ENCODE data around the gene HINFP. TPM values are rescaled to one million over a fixed set of nuclear protein-coding genes. Genes with fewer than 3 reads are reported as not detected.
A peak's percentile ranks its signal among the peaks of the same experiment; 100 is the strongest.

Gene HINFP
- polyA plus RNA-seq, 1 donor from 2014 or later, result 50.0 TPM

- Histone ChIP-seq H3K27ac (ENCODE audit: low read length) (no peak overlapping the region), H3K9ac (ENCODE audit: low read length) (peak overlapping the region; percentile 75), H3K9me2 (ENCODE audit: insufficient read depth, low read length) (no peaks in the 10 kb centered on the region), H3K9me3 (ENCODE audit: low read length) (no peaks in the 10 kb centered on the region), H3K27me3 (ENCODE audit: insufficient read depth, low read depth, low read length) (no peaks in the 10 kb centered on the region), H3K36me3 (ENCODE audit: insufficient read depth, low read length) (no peaks in the 10 kb centered on the region), H3K79me2 (replicated peaks; ENCODE audit: insufficient read depth, low read length) (no peaks in the 10 kb centered on the region), H3K4me3 (ENCODE audit: low read length) (peak overlapping the region; percentile 89), H2AFZ (ENCODE audit: low read depth, low read length) (no peak overlapping the region), H4K20me1 (ENCODE audit: insufficient read depth) (no peaks in the 10 kb centered on the region), H3F3A (ENCODE audit: insufficient read depth, low read length, poor library complexity, severe bottlenecking) (no peaks in the 10 kb centered on the region), H3K4me2 (ENCODE audit: low read length) (peak overlapping the region; percentile 92)
- TF ChIP-seq EP300 (conservative IDR thresholded peaks at IDR 0.05; ENCODE audit: poor library complexity, severe bottlenecking), result no peak
- no peak for TF ChIP-seq EZH2 (IDR thresholded peaks at IDR 0.05; ENCODE audit: borderline replicate concordance, insufficient read depth, low read length, poor library complexity, severe bottlenecking)
- TF ChIP-seq REST (IDR thresholded peaks at IDR 0.05; ENCODE audit: borderline replicate concordance), result no peak
These were observed 12.5 kb upstream of the HINFP start for GRCh38 chr11:119108857-119109221.

GRCh38 chr11:119109843-119110242 lies 11.5 kb upstream of the HINFP start:
- no peak overlapping the region for H3K27ac ChIP-seq (ENCODE audit: low read length)

GRCh38 chr11:119110439-119110838 lies 10.9 kb upstream of the HINFP start:
- Histone ChIP-seq H3K36me3 (ENCODE audit: insufficient read depth, low read length) (no peaks in the 10 kb centered on the region), H3K4me3 (ENCODE audit: low read length) (no peak overlapping the region), H3K9me3 (ENCODE audit: low read length) (no peaks in the 10 kb centered on the region), H3K9me2 (ENCODE audit: insufficient read depth, low read length) (no peaks in the 10 kb centered on the region), H3K79me2 (replicated peaks; ENCODE audit: insufficient read depth, low read length) (no peaks in the 10 kb centered on the region), H3K27me3 (ENCODE audit: insufficient read depth, low read depth, low read length) (no peaks in the 10 kb centered on the region), H2AFZ (ENCODE audit: low read depth, low read length) (no peak overlapping the region), H3F3A (ENCODE audit: insufficient read depth, low read length, poor library complexity, severe bottlenecking) (no peaks in the 10 kb centered on the region), H3K4me2 (ENCODE audit: low read length) (no peak overlapping the region), H4K20me1 (ENCODE audit: insufficient read depth) (no peaks in the 10 kb centered on the region), H3K27ac (ENCODE audit: low read length) (no peak overlapping the region), H3K9ac (ENCODE audit: low read length) (no peak overlapping the region)
- TF ChIP-seq EP300 (conservative IDR thresholded peaks at IDR 0.05; ENCODE audit: poor library complexity, severe bottlenecking) (no peak), POLR2AphosphoS5 (IDR thresholded peaks at IDR 0.05) (no peak), MXI1 (conservative IDR thresholded peaks at IDR 0.05; ENCODE audit: poor library complexity, severe bottlenecking) (no peak), CTCF (IDR thresholded peaks at IDR 0.05; ENCODE audit: poor library complexity, severe bottlenecking) (no peak), SMC3 (conservative IDR thresholded peaks at IDR 0.05; ENCODE audit: poor library complexity) (no peak), REST (IDR thresholded peaks at IDR 0.05; ENCODE audit: borderline replicate concordance) (no peak), TAF1 (IDR thresholded peaks at IDR 0.05; ENCODE audit: low read depth) (no peak)

More at GRCh38 chr11:119109843-119110242, 11.5 kb upstream of the HINFP start:
- Histone ChIP-seq H2AFZ (ENCODE audit: low read depth, low read length) (no peak overlapping the region), H3K79me2 (replicated peaks; ENCODE audit: insufficient read depth, low read length) (no peaks in the 10 kb centered on the region), H3K4me3 (ENCODE audit: low read length) (peak overlapping the region; percentile 89), H3K36me3 (ENCODE audit: insufficient read depth, low read length) (no peaks in the 10 kb centered on the region), H3K27me3 (ENCODE audit: insufficient read depth, low read depth, low read length) (no peaks in the 10 kb centered on the region), H3K4me2 (ENCODE audit: low read length) (no peak overlapping the region), H4K20me1 (ENCODE audit: insufficient read depth) (no peaks in the 10 kb centered on the region), H3K9me2 (ENCODE audit: insufficient read depth, low read length) (no peaks in the 10 kb centered on the region), H3K9me3 (ENCODE audit: low read length) (no peaks in the 10 kb centered on the region), H3K9ac (ENCODE audit: low read length) (no peak overlapping the region), H3F3A (ENCODE audit: insufficient read depth, low read length, poor library complexity, severe bottlenecking) (no peaks in the 10 kb centered on the region)
- TF ChIP-seq CTCF (IDR thresholded peaks at IDR 0.05; ENCODE audit: poor library complexity, severe bottlenecking) (no peak), RAD21 (conservative IDR thresholded peaks at IDR 0.05) (no peak), SMC3 (conservative IDR thresholded peaks at IDR 0.05; ENCODE audit: poor library complexity) (no peak)
